HL-60/S4 treated with phorbol 12-myristate 13-acetate at 8.2 ng/mL for 4 days and 3 days (cell line): ENCODE results near the gene DOCK1.
"Not testable (repeated sequence)": the region's sequence is repeated elsewhere in the genome, so short reads cannot be mapped to it uniquely, and the experiment has no call there.

Source experiments
- in situ Hi-C: fragments of 300-500 bp; cut with MboI; formaldehyde crosslinking; loops from 2 replicates; pipeline ENCODE4 v1.15.0; 2022; ENCODE audit warnings: low sequenced_read_pairs

DOCK1 gene

GRCh38 chr10:127298381-127298780 is 393.2 kb downstream of the DOCK1 start:
- in situ Hi-C loops: no loop called here

- in situ Hi-C loops: not testable (repeated sequence)
Observed at GRCh38 chr10:127299192-127299591, 394.0 kb downstream of the DOCK1 start.

GRCh38 chr10:127299956-127300689 is 394.9 kb downstream of the DOCK1 start:
- in situ Hi-C loops: no loop called here

- in situ Hi-C loops: no loop called here
Observed at GRCh38 chr10:127300868-127301321, 395.7 kb downstream of the DOCK1 start.

- in situ Hi-C loops: no loop called here
Observed at GRCh38 chr10:127302343-127302742, 397.1 kb downstream of the DOCK1 start.

- in situ Hi-C loops: no loop called here
Observed at GRCh38 chr10:127303105-127303504, 397.9 kb downstream of the DOCK1 start.

GRCh38 chr10:127303746-127304145 is 398.5 kb downstream of the DOCK1 start:
- in situ Hi-C loops: no loop called here

- in situ Hi-C loops: no loop called here
Observed at GRCh38 chr10:127306479-127306878, 401.3 kb downstream of the DOCK1 start.

- in situ Hi-C loops: no loop called here
Observed at GRCh38 chr10:127307338-127307737, 402.1 kb downstream of the DOCK1 start.

GRCh38 chr10:127308031-127308430 is 402.8 kb downstream of the DOCK1 start:
- in situ Hi-C loops: no loop called here

- in situ Hi-C loops: not testable (repeated sequence)
Observed at GRCh38 chr10:127309619-127310018, 404.4 kb downstream of the DOCK1 start.

- in situ Hi-C loops: no loop called here
Observed at GRCh38 chr10:127310430-127310829, 405.2 kb downstream of the DOCK1 start.

- in situ Hi-C loops: no loop called here
Observed at GRCh38 chr10:127310923-127311322, 405.7 kb downstream of the DOCK1 start.

- in situ Hi-C loops: no loop called here
Observed at GRCh38 chr10:127313996-127314700, 408.9 kb downstream of the DOCK1 start.

- in situ Hi-C loops: no loop called here
Observed at GRCh38 chr10:127314797-127315196, 409.6 kb downstream of the DOCK1 start.

GRCh38 chr10:127315888-127316287 is 410.7 kb downstream of the DOCK1 start:
- in situ Hi-C loops: no loop called here

- in situ Hi-C loops: no loop called here
Observed at GRCh38 chr10:127318396-127318795, 413.2 kb downstream of the DOCK1 start.

GRCh38 chr10:127319271-127319670 is 414.0 kb downstream of the DOCK1 start:
- in situ Hi-C loops: no loop called here

- in situ Hi-C loops: no loop called here
Observed at GRCh38 chr10:127319691-127320090, 414.5 kb downstream of the DOCK1 start.

GRCh38 chr10:127320176-127320575 is 414.9 kb downstream of the DOCK1 start:
- in situ Hi-C loops: no loop called here

- in situ Hi-C loops: no loop called here
Observed at GRCh38 chr10:127322286-127322685, 417.1 kb downstream of the DOCK1 start.

GRCh38 chr10:127325506-127325905 is 420.3 kb downstream of the DOCK1 start:
- in situ Hi-C loops: no loop called here
